Endothelial cell of umbilical vein (primary cell): ENCODE results near the gene STYXL1. TPM values are rescaled to one million over a fixed set of nuclear protein-coding genes. Genes with fewer than 3 reads are reported as not detected.

Experiments
- BruUV-seq: library from RNA; stranded (reverse); fragments of 400-500 nt; replicated peaks from 2 replicates; lab custom pipeline; 2021; lab: Mats Ljungman, UMichigan
- CTCF ChIA-PET: fragments of 300-600, 350-600 bp; sonication (Branson Sonifier 250); formaldehyde crosslinking; loops from one replicate; lab custom pipeline; 2021; ENCODE audit warnings: antibody characterized with exemption, inconsistent platforms; lab: Charles Lee
- POLR2A ChIA-PET: fragments of 300-600, 350-600 bp; sonication (Branson Sonifier 250); formaldehyde crosslinking; loops from one replicate; lab custom pipeline; 2021; ENCODE audit warnings: antibody characterized with exemption, inconsistent platforms; lab: Charles Lee
- DNase-seq: peaks from one replicate; pipeline ENCODE4 v3.0.0-alpha.2; 2011; ENCODE audit warnings: low read depth, low spot score
- FAIRE-seq: peaks from 2 replicates; lab custom pipeline; 2011; peaks lifted over from hg19 to GRCh38; lab: Jason Lieb, UNC
- H2AFZ ChIP-seq: 2 replicates; pipeline ENCODE4 v1.6.0; 2012; ENCODE audit warnings: low read depth, low read length, control low read depth, inconsistent platforms
- H3K27ac ChIP-seq: 2 replicates; pipeline ENCODE4 v1.5.1; 2011; ENCODE audit warnings: low read depth, mild to moderate bottlenecking, control low read depth, low read length, moderate library complexity; ENCODE audit not compliant: insufficient read depth
- H3K27me3 ChIP-seq, 2 experiments: 2 replicates each; pipeline versions ENCODE4 v1.6.0 to v1.6.1; 2011; ENCODE audit warnings: low read length in 2 of 2, mixed read lengths in 1 of 2; ENCODE audit not compliant: control insufficient read depth in 2 of 2, insufficient read depth in 2 of 2
- H3K36me3 ChIP-seq, 2 experiments: 2 replicates in 1 of 2; 3 replicates in 1 of 2; pipeline ENCODE4 v1.5.1; 2011; ENCODE audit warnings: low read length in 2 of 2, mild to moderate bottlenecking in 1 of 2, moderate library complexity in 1 of 2; ENCODE audit not compliant: control insufficient read depth in 2 of 2, insufficient read depth in 2 of 2; ENCODE audit errors: extremely low read depth in 1 of 2
- H3K4me1 ChIP-seq: 3 replicates; pipeline ENCODE4 v1.5.1; 2011; ENCODE audit warnings: mild to moderate bottlenecking, low read length; ENCODE audit not compliant: control insufficient read depth, insufficient read depth; ENCODE audit errors: extremely low read depth
- H3K4me2 ChIP-seq: 2 replicates; pipeline ENCODE4 v1.6.1; 2011; ENCODE audit warnings: low read length, control low read depth, mixed read lengths; ENCODE audit not compliant: insufficient read depth
- H3K4me3 ChIP-seq, 3 experiments: fragments of 200-600 bp in 1 of 3; sonication (generic), shearing (Covaris generic) in 1 of 3; replicated peaks in 1 of 3; 2 replicates each; pipeline ENCODE4 v1.5.1; 2011 to 2016; ENCODE audit warnings: control low read depth in 3 of 3, low read length in 3 of 3, mild to moderate bottlenecking in 2 of 3, inconsistent platforms in 1 of 3, low read depth in 1 of 3, moderate library complexity in 1 of 3; ENCODE audit not compliant: insufficient read depth in 1 of 3
- H3K79me2 ChIP-seq: 2 replicates; pipeline ENCODE4 v1.6.0; 2012; ENCODE audit warnings: low read length, inconsistent platforms; ENCODE audit not compliant: control insufficient read depth, insufficient read depth
- H3K9ac ChIP-seq: replicated peaks from 2 replicates; pipeline ENCODE3; 2011; ENCODE audit warnings: low read length, control low read depth; ENCODE audit not compliant: insufficient read depth; ENCODE audit errors: extremely low read depth
- H3K9me1 ChIP-seq: replicated peaks from 3 replicates; pipeline ENCODE4 v1.6.0; 2011; ENCODE audit warnings: mild to moderate bottlenecking, low read length; ENCODE audit not compliant: control insufficient read depth, insufficient read depth; ENCODE audit errors: extremely low read depth
- H3K9me3 ChIP-seq: replicated peaks from 2 replicates; pipeline ENCODE4 v1.5.1; 2012; ENCODE audit warnings: low read length, inconsistent platforms; ENCODE audit not compliant: control insufficient read depth, insufficient read depth
- H4K20me1 ChIP-seq: replicated peaks from 2 replicates; pipeline ENCODE3; 2011; ENCODE audit warnings: mild to moderate bottlenecking, low read length; ENCODE audit not compliant: control insufficient read depth, insufficient read depth; ENCODE audit errors: extremely low read depth
- CTCF ChIP-seq, 2 donors: IDR thresholded peaks; 1 replicate in 1 of 2; 2 replicates in 1 of 2; pipeline ENCODE4 v1.5.1; 2011; ENCODE audit warnings: low read length in 2 of 2, mild to moderate bottlenecking in 2 of 2, moderate library complexity in 2 of 2, control low read depth in 1 of 2, inconsistent platforms in 1 of 2, low read depth in 1 of 2; ENCODE audit not compliant: insufficient read depth in 1 of 2; ENCODE audit errors: extremely low read depth in 1 of 2
- EZH2 ChIP-seq: IDR thresholded peaks from 2 replicates; pipeline ENCODE4 v1.6.1; 2012; ENCODE audit warnings: borderline replicate concordance, low read depth, mild to moderate bottlenecking, moderate library complexity, low read length, inconsistent platforms; ENCODE audit not compliant: severe bottlenecking
- FOS ChIP-seq: IDR thresholded peaks from 2 replicates; pipeline ENCODE4 v1.6.1; 2011; ENCODE audit warnings: mild to moderate bottlenecking, low read length, moderate library complexity, borderline replicate concordance; ENCODE audit not compliant: insufficient read depth
- GATA2 ChIP-seq: IDR thresholded peaks from 2 replicates; pipeline ENCODE4 v1.7.0; 2011; ENCODE audit warnings: low read depth, mild to moderate bottlenecking, moderate library complexity, mixed read lengths, low read length; ENCODE audit not compliant: insufficient read length, insufficient read depth
- JUN ChIP-seq: IDR thresholded peaks from 2 replicates; pipeline ENCODE4 v1.6.1; 2011; ENCODE audit warnings: borderline replicate concordance, low read depth; ENCODE audit not compliant: insufficient read length, insufficient read depth
- MYC ChIP-seq: IDR thresholded peaks from one replicate; pipeline ENCODE4 v1.6.1; 2011; ENCODE audit warnings: mild to moderate bottlenecking, low read depth, low read length
- POLR2A ChIP-seq: IDR thresholded peaks from 2 replicates; pipeline ENCODE4 v1.6.1; 2012; ENCODE audit warnings: low read depth, mild to moderate bottlenecking, control low read depth, low read length
- POLR2AphosphoS5 ChIP-seq: IDR thresholded peaks from 2 replicates; pipeline ENCODE4 v1.6.1; 2012; ENCODE audit warnings: low read depth, mild to moderate bottlenecking, control low read depth, low read length, moderate library complexity; ENCODE audit not compliant: insufficient read depth
- dilution Hi-C: fragments of 300-500 bp; cut with MboI; formaldehyde crosslinking; loops from one replicate; pipeline ENCODE4 v1.15.0; 2019; ENCODE audit warnings: low sequenced_read_pairs; ENCODE audit not compliant: extremely low pct_ligation_motif_present
- intact Hi-C: fragments of 100-400 bp; cut with micrococcal nuclease; formaldehyde crosslinking; loops from one replicate; pipeline ENCODE4 v1.10.0; 2022
- polyA plus RNA-seq, 4 experiments: library from polyadenylated mRNA; depleted of rRNA in 3 of 4; stranded (reverse) in 3 of 4; unstranded in 1 of 4; fragments of >200 nt; gene quantifications; 2 replicates each; pipeline versions ENCODE4 v1.2.1 to v1.2.3, GENCODE V29; 2011 to 2012; ENCODE audit warnings: missing spikeins in 1 of 4
- total RNA-seq: library from RNA; stranded (reverse); gene quantifications from 2 replicates; pipeline ENCODE4 v1.2.3, GENCODE V29; 2021
- TF ChIP-seq, protein P1 (sequence below): IDR thresholded peaks from 2 replicates; pipeline ENCODE4 v1.6.1; 2011; ENCODE audit not compliant: insufficient read depth, insufficient read length

The STYXL1 gene
- total and polyA plus RNA-seq, 2 donors (not counting 3 experiments of a cell fraction or from before 2014, with no cell fraction given) = 23.0 to 67.6 TPM

GRCh38 chr7:75987805-75988567 is 59.8 kb downstream of the STYXL1 start:
- FAIRE-seq = no peak
- ChIA-PET CTCF (no interaction called here), POLR2A (no interaction called here)
- DNase-seq = no peak
- H3K79me2 ChIP-seq = no peaks in the 10 kb centered on the region
- H4K20me1 ChIP-seq = no peaks in the 10 kb centered on the region
- no peaks in the 10 kb centered on the region for H3K9me1 ChIP-seq
- TF ChIP-seq POLR2AphosphoS5 (no peak), FOS (no peak), POLR2A (no peak), JUN (no peak), CTCF (IDR thresholded peaks at IDR 0.05; ENCODE audit: extremely low read depth in 1 of 2, insufficient read depth in 1 of 2, low read depth in 1 of 2, low read length in 2 of 2) (no peak), EZH2 (no peak), GATA2 (no peak), MYC (no peak)
- TF ChIP-seq, protein P1, sequence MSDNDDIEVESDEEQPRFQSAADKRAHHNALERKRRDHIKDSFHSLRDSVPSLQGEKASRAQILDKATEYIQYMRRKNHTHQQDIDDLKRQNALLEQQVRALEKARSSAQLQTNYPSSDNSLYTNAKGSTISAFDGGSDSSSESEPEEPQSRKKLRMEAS = no peak
- no peaks in the 10 kb centered on the region for H3K4me1 ChIP-seq
- H2AFZ ChIP-seq = no peak overlapping the region
- no peaks in the 10 kb centered on the region for H3K27me3 ChIP-seq
- H3K9me3 ChIP-seq = no peaks in the 10 kb centered on the region
- BruUV-seq = no TSS peak
- H3K4me2 ChIP-seq = no peak overlapping the region
- intact Hi-C loops = no loop called here
- H3K4me3 ChIP-seq = no peak overlapping the region
- peaks cover 9 to 47% of the 10 kb centered on the region in 2 experiments for H3K36me3 ChIP-seq
- dilution Hi-C loops = no loop called here
- H3K9ac ChIP-seq = no peak overlapping the region
- H3K27ac ChIP-seq = no peak overlapping the region
